GM19395 (cell line): Measurements from ENCODE around the gene PAIP2.
A peak's percentile ranks its signal among the peaks of the same experiment; 100 is the strongest.

ENCODE experiments used
- ATAC-seq: cut with Tn5 transposase; IDR thresholded peaks from one replicate; pipeline ENCODE4 v1.9.1; 2021; ENCODE audit warnings: mild to moderate bottlenecking, moderate library complexity; ENCODE audit not compliant: unreplicated experiment

PAIP2 gene

DNA sequence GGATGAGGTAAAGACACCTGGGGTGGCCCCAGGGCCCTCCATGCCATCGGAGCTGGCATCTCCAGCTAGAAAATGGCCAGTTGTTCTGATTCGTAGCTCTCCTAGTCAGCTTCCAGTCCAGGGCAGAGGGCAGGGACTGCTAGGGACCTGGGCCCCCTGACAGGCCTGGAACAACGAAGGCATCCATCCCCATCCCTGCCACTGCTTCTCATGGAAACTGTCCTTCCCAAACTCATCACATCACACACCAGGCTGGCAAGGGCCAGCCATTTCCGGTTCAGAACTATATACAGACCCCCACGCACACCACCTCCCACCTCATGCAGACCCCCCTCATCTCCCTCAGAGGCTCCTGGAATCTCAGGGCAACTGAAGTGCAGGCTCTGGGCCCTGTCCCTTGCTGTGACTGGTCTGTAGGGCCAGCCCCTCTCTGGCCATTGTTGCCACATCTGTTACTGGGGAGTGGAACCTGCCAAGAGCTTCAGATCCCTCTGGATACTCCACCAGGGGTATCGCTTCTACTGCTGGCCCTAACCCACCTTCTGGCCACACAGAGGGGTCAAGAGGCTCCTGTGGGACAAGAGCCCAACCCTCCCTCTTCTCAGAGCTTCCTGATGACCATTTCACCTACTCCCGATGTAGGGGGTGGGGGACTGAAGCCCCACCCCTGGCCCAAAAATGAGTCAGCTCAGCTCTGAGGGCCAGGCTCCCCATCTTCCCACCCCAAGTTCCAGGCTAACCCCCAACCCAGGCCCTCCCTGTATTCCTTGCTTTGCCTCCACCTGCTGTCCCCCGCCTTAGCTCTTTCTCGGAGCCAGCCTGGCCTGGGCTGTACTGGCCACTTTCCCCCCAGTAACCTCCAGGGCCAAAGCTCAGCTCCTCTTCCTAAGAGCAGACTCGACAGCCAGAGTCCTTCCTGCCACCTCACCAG, 49.2 kb downstream of the PAIP2 start:
- no peak for ATAC-seq

DNA sequence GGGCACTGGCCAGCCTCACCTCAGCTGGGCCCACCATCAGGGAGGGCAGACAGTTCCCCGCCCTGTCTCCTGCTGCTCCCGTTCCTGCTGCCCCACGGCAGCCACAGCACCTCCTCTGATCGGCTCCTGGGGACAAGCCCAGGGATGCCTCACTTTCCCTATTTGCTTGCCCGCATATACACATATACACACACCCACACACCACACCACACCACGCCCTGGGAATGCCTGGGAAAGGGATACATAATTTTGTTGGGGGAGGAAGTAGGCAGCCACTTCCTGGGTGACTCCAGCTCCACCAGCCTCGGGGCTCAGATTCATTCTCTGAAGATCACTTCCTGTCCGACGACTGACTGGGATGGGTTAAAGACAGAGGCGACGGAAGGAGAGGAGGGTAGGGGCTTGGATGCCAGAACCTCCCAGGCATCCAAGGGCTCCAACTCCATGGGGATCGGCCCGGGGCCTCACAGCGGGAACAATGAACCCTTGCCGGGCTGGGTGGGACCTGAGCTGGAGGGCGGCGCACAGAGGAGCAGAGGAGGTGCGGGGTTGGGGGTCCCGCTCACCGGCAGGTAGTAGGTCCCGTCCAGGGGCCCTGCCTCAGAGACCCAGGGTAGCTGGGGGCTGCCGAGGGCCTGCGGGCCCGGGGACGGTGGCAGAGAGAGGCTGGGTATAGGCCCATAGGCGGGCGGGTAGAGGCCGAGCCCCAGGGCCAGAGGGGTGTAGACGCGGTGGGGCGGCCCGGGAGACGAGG, 50.1 kb downstream of the PAIP2 start:
- ATAC-seq, result no peak

DNA sequence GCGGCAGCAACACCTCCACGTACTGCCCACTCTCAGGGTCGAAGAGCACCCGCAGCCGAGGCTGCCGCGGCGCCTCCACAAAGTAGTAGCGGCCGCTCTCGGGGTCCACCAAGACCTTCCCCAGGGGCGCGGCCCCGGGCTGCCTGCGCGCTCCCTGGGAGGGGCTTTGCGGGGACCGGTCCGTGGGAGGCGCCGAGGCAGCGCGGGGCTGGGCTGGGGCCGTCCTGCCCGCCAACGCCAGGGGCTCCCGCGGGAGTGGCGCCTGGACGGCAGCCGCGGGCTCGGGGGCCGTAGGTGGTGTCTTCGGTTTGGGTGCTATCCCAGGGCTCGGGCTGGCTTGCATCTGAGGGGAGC, 50.6 kb downstream of the PAIP2 start:
- no peak for ATAC-seq

DNA sequence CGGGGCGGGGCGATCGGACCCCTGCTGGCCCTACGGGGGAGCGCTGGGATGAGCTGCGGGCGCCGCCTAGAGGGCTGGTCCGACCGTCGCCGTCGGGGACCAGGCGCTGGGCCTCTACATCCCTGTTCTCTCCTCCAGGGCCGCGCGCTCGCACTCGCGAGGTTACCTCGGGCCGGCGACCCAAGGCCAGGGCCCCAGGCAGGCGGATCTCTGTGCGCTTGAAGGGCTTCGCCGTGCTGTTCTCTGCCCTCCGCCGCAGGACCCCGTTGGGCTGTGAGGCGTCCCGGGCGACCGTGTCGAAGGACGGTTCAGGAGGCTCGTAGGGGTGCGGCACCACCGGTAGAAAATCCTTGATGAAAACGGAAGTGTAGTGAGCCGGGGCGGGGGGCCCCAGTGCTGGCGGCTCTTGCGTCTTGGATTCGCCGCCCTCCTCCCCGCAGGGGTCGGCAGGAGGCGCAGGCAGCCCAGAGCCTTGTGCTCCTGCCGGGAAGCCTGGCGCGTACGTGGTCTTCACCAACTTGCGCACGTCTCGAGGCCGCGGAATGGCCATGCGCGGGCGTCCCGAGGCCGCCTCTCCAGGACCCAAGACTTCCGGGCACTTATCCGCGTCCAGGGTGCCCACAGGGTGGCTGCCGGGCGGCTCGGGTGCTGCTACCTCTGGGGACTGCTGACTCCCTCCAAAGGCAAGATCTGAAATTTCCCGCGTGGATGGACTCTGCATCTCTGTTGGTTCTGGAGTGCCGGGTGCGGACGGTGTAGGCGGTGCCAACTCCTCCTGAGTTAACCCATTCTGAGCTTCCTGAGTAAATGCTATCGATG, 51.2 kb downstream of the PAIP2 start:
- peak; percentile 48 for ATAC-seq

DNA sequence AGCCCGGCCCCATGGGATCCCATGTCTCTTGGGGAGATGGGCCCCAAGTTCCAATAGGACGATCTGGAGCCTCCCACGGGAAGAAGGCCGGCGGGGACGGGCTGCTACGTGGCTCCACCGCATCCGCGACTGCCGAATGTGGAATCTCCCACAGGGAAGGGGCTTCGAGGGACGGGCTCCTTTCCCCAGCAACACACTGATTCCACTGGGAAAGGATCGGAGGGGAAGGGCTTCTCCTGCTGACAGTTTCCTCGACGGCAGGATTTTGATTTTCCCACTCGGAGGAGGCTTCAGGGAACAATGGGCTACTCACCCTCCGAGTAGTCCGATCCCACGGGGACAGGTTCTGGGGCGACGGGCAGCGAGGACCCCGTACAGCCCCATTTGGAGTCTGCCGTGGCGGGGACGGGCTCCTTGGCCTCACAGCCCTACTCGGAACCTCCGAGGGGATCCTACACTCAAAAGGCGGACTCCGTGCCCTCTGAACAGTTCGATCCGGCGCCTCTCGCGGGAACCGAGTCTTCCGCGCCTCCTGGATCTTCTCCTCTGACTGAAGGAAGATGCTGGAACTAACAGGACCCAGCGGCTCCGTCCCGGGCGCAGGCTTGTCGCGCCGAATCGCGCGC, 52.0 kb downstream of the PAIP2 start:
- no peak for ATAC-seq

DNA sequence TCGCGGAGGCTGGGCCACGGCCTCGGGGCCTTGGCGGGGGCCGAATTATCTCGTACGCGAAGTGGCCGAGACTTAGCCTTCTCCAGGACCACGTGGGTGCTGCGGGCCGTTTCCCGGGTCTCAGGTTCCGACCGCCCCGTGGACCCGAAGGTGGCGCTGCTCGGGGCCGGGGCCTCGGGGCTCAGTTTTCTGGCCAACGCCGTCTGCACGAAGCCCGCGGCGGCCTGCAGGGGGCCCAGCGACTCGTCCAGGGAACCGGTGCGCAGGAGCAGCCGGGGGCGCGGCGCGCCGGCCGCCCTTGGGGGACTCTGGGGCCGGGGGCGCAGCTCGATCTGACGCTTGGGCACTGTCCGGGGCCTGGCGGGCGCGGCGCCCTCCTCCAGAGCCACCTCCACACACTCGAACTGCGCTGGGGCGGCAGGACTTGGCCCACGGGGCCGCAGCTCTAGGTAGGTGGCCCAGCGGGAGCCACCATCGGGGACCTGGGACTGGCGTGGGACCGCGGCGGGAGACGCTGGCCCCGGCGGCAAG, 52.5 kb downstream of the PAIP2 start:
- no peak for ATAC-seq

DNA sequence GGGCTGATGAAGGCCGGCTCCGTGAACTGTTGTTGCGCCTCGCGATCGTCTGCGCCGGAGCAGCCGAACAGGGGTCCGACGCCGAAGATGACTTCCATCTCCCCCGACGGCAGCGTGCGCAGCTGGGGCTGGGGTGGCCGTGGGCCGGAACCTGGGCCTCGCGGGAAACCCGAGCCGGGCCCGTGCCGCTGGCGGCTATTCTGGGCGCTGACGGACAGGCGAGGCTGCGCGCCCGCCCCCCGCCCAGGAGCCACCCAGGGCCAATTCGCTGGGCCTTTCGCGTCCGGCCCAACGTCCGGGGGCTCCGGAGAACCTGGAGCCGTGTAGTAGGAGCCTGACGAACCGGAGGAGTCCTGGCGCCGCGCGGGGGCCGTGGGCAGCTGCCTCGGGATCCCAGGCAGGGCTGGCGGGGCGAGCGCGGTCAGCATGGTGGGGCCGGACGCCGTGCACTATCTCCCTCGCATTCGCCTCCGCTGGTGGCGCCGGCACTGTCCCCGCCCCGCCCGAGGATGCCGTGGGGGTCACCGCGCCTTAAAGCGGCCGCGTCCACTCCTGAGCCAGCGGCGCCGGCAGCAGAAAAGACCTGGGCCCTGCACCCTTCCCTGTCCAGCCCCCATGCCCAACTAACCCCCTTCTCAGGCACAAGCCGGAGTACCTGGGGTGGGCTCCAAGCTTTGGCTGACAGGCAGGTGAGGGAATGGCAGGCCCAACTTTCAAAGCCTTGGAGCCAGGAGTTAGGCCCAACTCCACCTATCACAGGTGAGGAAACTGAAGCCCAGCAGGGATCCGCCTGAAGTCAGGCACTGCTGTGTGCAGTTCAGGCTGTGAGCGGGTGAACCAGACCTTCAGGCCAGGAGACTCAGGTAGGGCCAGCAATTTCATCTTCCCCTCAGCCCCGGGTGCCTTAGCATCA, 53.3 kb downstream of the PAIP2 start, which contains the start of gene PROB1:
Gene PROB1 (minus strand): TSS at position 451 of the 913 bp plus-strand sequence. CDS start 23 bp downstream, at position 428.
- no peak for ATAC-seq

DNA sequence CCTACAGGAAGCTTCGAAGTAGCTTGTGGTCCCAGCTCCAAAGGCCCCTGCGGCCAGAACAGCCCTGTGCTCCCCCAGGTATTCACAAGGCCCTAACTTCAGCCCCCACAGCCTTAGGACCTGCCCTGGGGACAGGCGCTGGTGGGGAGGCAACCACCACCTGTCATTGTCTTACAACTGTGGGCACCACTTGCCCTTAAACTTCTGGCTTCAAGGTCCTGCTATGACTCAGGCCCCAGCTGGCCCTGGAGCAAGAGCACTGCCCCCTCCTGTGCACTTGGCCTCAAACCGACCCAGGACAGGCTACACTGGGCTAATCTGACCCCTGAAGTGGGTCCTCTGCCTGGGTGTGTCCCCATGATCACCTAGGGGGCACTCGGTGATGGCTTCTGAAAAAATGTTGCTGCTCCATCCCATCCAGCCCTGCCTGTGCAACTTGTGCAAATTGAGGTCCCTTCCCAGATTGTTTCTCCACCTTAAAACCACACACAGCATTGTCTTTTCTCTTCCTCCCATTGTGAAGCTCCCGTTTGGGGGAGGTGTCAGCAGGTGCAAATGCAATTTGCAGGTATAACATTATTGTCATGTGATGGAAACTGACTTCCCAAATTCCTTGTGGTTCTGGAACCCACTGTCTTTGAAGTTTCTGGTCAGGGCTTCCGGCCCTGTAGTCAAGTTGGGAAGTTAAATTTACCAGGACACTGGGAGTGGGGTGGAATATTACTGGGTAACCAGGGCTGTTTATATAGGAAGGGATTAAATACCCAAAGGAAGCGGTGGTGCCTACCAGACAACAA, 54.4 kb downstream of the PAIP2 start:
- ATAC-seq, result no peak

DNA sequence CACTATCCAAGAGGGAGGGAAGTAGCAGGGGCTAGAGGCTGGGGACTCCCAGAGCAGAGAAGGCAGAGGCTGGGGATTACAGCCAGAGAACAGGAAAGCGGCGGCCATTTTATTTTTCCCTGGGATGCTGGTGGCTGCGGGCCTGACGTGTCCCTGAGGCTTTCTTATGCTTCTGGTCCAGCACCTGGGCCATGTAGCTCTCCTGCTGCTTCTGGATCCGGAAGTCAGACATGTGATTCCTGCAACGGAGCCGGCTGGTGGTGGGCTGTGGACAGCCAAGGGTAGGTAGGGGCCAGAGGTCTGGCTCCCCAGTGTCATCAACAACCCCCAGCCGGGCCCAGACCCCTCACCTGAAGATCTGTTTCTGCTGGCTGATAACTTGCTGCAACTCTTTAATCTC, 55.0 kb downstream of the PAIP2 start:
- ATAC-seq, result no peak

DNA sequence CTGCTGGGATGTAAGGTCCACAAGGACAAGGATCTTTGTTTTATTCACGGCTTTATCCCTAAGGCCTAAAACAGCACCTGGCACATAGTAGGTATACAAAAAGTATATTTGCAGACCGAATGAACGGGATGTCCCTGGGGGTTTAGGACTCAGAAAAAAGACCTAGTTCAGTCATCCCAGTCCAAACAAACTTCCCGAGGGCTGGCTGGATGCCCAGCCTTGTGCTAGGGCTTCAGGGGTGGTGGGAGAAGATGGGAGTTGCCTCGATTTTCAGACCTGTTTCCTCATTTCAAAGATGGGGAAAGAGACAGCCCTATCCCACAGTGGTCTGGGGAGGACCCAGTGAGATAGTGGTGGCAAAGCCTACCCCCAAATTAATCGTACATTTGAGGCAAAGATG, 56.3 kb downstream of the PAIP2 start:
- no peak for ATAC-seq

DNA sequence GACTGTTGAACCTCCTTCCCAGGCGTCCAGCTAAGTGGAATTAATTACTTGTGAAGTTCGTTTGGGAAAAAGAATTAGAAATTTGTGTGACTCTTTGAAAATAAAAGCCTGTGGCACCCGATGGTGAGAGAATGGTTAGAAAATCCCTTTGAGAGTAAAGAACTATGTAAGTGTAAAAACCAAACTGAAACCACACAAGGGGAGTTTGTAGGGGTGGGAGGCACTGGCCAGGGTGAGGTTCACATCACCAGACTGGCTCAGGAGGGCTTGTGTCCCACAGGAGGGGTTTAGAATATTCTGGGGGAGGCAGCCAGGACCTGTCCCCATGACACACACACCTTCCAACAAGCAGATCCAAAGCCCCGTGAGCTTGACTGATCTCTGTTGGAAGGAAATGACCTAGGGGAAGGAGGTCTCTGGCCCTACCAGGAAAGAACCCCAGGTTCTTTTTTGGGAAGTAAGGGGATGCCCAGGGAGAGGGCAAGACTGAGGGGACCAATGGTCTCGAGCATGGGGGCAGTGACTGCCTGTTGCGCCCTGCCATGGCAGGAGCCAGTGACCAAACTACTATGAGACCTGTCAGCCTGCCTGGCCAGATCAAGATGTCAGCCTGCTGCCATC, 58.0 kb downstream of the PAIP2 start:
- ATAC-seq, result no peak

DNA sequence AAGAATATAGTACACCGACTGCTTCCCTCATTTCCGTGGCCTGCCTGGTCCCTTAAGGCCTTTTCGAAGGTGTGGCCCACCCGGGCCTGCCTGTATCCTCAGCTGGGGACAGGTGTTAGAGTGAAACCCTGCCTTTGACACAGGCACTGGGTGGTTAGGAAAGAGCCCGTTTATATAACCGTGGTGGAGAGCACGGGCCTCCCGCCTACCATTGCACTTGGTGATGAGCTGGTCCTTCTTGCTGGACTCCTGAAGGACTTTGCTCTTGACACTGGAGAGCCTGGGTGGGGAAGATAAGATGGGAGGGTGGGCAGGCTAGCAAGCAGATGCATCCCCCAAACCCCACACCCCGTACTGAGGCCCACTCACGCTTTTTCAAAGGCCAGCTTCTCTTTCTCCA, 59.9 kb downstream of the PAIP2 start:
- ATAC-seq, result no peak

DNA sequence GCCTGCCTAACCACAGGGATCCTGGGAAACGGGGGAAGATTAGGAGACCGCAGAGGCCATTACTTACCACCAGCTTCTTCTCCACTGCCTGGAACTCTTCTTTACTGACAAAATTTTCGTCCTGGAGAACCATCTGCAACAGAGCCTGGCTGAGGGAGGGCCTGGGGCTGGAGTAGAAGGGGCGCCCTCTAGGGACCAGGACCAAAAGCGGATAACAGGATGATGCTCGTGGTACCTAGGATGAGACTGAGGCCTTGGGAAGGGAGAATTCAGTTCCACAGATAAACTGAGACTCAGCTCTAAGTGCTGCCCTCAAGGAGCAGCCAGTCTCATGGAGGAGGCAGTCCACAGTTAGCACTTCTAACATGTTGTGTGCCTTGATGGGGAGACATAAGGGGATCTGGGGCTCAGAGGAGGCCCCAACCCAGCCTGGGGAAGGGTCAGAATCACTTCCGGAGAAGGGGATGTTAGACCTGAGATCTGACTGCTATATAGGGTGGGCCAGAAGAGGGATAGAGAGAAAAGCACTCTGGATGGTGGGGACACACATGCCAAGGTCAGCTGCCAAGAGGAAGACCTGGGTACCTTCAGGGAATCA, 61.0 kb downstream of the PAIP2 start:
- ATAC-seq, result no peak

DNA sequence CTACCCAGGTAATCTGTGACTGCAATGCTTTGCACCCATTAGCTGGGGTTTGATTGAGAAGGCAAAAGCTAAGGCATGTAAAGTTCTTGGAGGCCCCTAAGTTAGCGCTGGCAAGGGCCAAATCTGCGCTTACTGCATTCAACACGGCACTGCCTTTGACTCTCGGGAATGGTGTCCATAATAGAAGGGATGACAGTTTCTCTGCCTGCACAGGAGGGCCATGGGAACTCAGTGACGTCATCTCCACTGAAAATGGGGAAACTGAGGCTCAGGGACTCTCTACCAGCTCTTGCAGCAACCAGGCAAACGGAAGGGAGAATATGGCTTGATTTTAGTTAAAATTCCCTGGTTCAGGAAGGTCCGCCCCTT, 61.7 kb downstream of the PAIP2 start:
- no peak for ATAC-seq

DNA sequence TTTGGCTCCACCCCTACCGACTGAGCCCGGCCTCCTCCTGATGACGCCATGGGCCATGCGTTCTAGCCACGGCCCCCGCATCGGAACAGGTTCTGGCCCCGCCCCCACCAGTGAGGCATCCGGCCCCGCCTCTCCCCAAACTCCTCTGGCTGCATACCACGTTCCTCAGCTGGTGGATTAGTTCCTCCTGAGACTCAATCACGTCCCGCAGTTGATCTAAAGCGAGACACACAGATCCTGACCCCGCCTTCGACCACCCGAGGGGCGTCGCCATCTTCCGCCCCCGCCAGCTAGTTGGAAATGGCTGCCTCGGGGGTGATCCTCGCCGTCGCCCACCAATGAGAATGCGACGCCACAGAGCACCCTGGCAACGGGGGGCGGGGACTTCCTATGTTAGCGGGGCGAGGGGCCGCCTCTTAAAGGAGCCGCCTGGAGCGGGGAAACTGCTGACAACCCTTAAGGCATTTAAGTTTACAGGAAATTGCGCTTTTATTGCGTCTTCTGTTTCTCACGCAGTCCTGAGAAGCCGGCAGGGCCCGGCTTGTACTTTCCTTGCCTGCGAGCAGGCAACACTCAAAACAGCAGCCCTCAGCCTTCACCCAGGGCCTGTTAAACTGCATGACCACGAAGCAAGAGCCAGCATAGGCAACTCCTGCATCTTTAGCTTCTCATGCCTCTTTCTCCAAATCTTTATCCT, 62.3 kb downstream of the PAIP2 start, which contains the start of gene SPATA24:
Gene SPATA24 (minus strand): TSS at position 303 of the 697 bp plus-strand sequence. CDS start 29 bp downstream, at position 274.
- peak; percentile 82 for ATAC-seq

DNA sequence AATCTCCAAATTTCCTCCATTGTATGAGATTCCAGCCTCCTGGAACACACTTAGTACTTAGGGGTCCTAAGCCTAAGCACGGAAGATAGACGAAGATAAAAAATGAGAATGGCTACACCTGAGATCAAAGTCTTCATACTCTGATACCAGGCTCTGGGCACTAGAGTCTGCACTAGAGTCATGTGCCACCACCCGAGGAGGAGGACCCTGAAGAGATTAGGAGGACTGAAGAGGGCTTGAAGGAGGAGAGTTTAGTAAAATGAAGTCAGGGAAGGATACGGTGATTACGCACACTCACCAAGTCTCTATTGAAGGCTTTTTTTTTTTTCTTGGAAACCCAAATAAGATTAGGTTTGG, 62.8 kb downstream of the PAIP2 start:
- no peak for ATAC-seq

DNA sequence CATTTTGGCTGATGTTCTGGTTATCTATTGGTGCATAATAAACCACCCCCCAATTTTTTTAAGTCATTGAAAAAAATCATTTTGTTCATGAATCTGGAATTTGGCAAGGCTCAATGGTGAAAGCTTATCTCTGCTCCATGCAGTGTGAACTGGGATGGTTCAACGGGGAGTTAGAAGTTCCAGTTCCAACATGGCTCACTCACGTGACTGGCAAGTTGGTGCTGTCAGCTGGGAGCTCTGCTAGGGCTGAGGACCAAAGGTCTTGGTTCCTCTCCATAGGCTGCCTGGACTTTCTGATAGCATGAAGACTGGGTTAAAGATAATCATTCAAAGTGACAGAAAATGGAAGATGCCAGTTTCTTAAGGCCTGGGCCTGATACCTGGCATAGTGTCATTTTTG, 65.3 kb downstream of the PAIP2 start:
- ATAC-seq, result no peak
